Measurements from ENCODE around the gene HOXC12.

HOXC12 gene

DNA sequence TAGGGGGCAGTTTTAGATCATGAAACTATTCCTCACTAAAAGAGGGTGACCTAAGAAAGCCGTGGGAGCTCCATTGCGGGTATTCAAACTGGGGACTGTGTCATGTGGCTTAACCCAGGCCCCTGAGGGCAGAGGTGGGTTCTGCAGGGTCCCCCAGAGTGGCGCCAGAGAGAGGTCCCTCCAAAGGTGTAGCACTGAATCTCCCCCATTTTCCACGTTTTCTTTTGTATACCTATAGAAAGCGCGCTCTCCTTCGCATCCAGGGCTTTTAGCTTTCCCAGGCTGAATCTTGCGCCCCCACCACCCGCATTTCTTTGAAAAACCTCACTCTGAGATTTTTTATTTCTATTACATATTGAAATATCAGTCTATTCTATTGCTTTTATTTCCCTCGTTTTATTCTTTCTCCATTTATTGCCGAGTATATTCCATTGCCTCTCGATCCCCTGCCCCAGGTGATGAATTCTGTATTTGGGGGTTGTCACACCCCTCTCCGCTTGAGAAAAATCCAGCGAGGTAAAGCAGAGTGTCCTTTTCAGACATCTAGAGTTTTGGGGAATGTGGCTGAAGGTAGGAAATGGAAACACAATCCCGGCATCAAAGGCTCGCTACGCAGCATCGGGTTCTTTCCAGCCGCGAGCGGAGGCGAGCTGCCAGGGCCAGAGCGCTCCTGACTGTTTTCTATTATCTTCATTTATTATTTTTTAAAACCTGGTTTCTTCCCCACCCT is 16.9 kb upstream of the HOXC12 start:
- Histone ChIP-seq H3K79me2 (ENCODE audit: low read length) (no peaks in the 10 kb centered on the region), H3K9ac (ENCODE audit: low read length) (no peak overlapping the region), H2AFZ (ENCODE audit: low read depth, low read length) (no peak overlapping the region), H3K27ac (ENCODE audit: low read length) (no peak overlapping the region), H3K36me3 (replicated peaks; ENCODE audit: low read depth, low read length) (no peaks in the 10 kb centered on the region), H3K4me3 (ENCODE audit: low read length) (no peak overlapping the region), H3K4me1 (ENCODE audit: low read length) (no peaks in the 10 kb centered on the region), H3K4me2 (ENCODE audit: low read length) (no peak overlapping the region), H3K27me3 (ENCODE audit: low read depth, low read length) (peaks cover 15% of the 10 kb centered on the region), H3K9me3 (ENCODE audit: insufficient read depth, low read length) (no peaks in the 10 kb centered on the region), H4K20me1 (ENCODE audit: insufficient read depth, low read length) (no peaks in the 10 kb centered on the region)
- TF ChIP-seq, protein P1, sequence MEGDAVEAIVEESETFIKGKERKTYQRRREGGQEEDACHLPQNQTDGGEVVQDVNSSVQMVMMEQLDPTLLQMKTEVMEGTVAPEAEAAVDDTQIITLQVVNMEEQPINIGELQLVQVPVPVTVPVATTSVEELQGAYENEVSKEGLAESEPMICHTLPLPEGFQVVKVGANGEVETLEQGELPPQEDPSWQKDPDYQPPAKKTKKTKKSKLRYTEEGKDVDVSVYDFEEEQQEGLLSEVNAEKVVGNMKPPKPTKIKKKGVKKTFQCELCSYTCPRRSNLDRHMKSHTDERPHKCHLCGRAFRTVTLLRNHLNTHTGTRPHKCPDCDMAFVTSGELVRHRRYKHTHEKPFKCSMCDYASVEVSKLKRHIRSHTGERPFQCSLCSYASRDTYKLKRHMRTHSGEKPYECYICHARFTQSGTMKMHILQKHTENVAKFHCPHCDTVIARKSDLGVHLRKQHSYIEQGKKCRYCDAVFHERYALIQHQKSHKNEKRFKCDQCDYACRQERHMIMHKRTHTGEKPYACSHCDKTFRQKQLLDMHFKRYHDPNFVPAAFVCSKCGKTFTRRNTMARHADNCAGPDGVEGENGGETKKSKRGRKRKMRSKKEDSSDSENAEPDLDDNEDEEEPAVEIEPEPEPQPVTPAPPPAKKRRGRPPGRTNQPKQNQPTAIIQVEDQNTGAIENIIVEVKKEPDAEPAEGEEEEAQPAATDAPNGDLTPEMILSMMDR (IDR thresholded peaks at IDR 0.05; ENCODE audit: low read depth, low read length), result no peak
- no peak for TF ChIP-seq EZH2phosphoT487 (IDR thresholded peaks at IDR 0.05; ENCODE audit: low read depth)

DNA sequence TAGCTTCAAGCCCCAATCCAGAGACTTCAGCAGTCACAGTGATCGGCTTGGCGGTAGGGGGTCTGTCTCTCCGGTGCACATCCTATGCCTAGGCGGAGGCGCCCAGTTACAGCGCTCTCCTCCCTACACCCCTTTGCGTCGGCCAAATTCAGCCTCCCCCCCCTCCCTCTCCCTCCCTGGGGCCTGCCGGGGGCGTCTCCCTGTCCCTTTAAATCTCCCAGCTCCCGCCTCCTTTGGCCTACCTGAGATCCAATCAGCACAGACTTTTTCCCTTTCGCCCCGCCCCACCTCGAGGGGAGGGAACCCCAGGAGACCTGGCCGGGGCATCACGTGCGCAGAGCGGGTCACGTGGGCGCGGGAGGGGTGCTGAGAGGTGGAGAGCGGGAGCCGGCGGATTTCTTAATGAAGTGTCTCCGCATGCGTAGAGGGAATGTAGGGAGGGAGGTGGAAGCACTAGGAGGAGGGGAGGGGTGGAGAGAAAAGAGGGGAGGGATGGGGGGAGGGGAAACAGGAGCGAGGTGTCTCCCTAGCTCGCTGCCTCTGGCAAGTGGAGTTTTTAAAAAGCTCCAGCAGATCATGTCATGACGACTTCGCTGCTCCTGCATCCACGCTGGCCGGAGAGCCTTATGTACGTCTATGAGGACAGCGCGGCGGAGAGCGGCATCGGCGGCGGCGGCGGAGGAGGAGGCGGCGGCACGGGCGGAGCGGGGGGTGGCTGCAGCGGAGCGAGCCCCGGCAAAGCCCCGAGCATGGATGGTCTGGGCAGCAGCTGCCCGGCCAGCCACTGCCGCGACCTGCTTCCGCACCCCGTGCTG is 16.2 kb upstream of the HOXC12 start, which contains the start of gene HOXC13:
TSS of gene HOXC13 (plus strand) at position 506 of the 815 bp plus-strand sequence. CDS start at position 582, 76 bp downstream.
- no peaks in the 10 kb centered on the region for H3K9me3 ChIP-seq (ENCODE audit: insufficient read depth, low read length)
- H3K27me3 ChIP-seq (ENCODE audit: low read depth, low read length), result peaks cover 20% of the 10 kb centered on the region
- TF ChIP-seq, protein P1 (IDR thresholded peaks at IDR 0.05; ENCODE audit: low read depth, low read length), result no peak
- TF ChIP-seq EZH2phosphoT487 (IDR thresholded peaks at IDR 0.05; ENCODE audit: low read depth), result no peak
- no peak within 1 kb of the TSS for H2AFZ ChIP-seq (ENCODE audit: low read depth, low read length)
- no peak within 1 kb of the TSS for H3K4me2 ChIP-seq (ENCODE audit: low read length)
- no peak within 1 kb of the TSS for H3K27ac ChIP-seq (ENCODE audit: low read length)
- H3K79me2 ChIP-seq (ENCODE audit: low read length), result no peaks in the 10 kb centered on the region
- H4K20me1 ChIP-seq (ENCODE audit: insufficient read depth, low read length), result no peaks in the 10 kb centered on the region
- H3K4me3 ChIP-seq (ENCODE audit: low read length), result no peak within 1 kb of the TSS
- no peaks in the 10 kb centered on the region for H3K4me1 ChIP-seq (ENCODE audit: low read length)
- no peaks in the 10 kb centered on the region for H3K36me3 ChIP-seq (replicated peaks; ENCODE audit: low read depth, low read length)
- H3K9ac ChIP-seq (ENCODE audit: low read length), result no peak within 1 kb of the TSS

DNA sequence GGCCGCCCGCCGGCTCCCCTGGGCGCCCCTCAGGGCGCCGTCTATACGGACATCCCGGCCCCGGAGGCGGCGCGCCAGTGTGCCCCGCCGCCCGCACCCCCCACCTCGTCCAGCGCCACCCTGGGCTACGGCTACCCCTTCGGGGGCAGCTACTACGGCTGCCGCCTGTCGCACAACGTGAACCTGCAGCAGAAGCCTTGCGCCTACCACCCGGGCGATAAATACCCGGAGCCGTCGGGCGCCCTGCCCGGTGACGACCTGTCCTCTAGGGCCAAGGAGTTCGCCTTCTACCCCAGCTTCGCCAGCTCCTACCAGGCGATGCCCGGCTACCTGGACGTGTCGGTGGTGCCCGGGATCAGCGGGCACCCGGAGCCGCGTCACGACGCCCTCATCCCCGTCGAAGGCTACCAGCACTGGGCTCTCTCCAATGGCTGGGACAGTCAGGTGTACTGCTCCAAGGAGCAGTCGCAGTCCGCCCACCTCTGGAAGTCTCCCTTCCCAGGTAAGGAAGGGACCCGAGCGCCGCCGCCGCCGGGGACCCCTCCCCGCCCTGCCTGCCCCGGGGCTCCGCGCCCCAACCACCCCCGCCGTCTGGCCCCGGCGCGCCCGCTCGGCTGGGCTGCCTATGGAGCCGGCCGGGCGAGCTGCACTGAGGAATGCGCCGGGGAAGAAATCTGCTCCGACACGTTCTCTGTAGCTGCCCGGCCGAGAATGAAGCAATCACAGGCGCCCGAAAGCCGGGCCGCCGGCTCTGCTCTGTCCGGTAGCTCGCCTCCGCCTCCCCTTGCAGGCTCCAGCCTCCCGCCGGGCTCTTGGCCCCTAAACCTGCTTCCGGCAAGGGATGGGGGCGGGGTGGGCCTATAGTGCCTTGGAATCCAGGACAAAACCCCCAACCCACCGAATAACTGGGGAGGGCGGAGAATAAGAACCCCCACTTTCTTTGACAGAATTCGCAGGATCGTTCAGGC is 15.3 kb upstream of the HOXC12 start:
- no peaks in the 10 kb centered on the region for H3K36me3 ChIP-seq (replicated peaks; ENCODE audit: low read depth, low read length)
- no peaks in the 10 kb centered on the region for H3K9me3 ChIP-seq (ENCODE audit: insufficient read depth, low read length)
- H3K9ac ChIP-seq (ENCODE audit: low read length), result no peak overlapping the region
- H3K27me3 ChIP-seq (ENCODE audit: low read depth, low read length), result peaks cover 28% of the 10 kb centered on the region
- no peak for TF ChIP-seq EZH2phosphoT487 (IDR thresholded peaks at IDR 0.05; ENCODE audit: low read depth)
- TF ChIP-seq, protein P1 (IDR thresholded peaks at IDR 0.05; ENCODE audit: low read depth, low read length), result no peak
- no peak overlapping the region for H3K27ac ChIP-seq (ENCODE audit: low read length)
- no peaks in the 10 kb centered on the region for H3K79me2 ChIP-seq (ENCODE audit: low read length)
- no peak overlapping the region for H2AFZ ChIP-seq (ENCODE audit: low read depth, low read length)
- H3K4me3 ChIP-seq (ENCODE audit: low read length), result no peak overlapping the region
- no peaks in the 10 kb centered on the region for H4K20me1 ChIP-seq (ENCODE audit: insufficient read depth, low read length)
- H3K4me2 ChIP-seq (ENCODE audit: low read length), result no peak overlapping the region
- no peaks in the 10 kb centered on the region for H3K4me1 ChIP-seq (ENCODE audit: low read length)

Measured in OCI-LY3 (cell line).